ENCODE results near the gene ZFAND3. TPM values are rescaled to one million over a fixed set of nuclear protein-coding genes. Genes with fewer than 3 reads are reported as not detected.

ZFAND3 gene
- total RNA-seq, 4 donors from 2014 or later = 46.3 to 73.6 (median 49.3) TPM

GRCh38 chr6:37862992-37863391 lies 43.5 kb downstream of the ZFAND3 start:
- 88 to 100% methylated on average over 2 of the region's 2 CpGs for WGBS, 2 donors (ENCODE audit: low coverage in 1 of 2)
- TF ChIP-seq POLR2A (IDR thresholded peaks at IDR 0.05) (no peak), CTCF (IDR thresholded peaks at IDR 0.05) (no peak)
- peaks cover 0 to 59% (median 10%) of the 10 kb centered on the region in 3 donors for H3K4me1 ChIP-seq
- no peak overlapping the region for H3K27ac ChIP-seq
- no peaks in the 10 kb centered on the region for H3K36me3 ChIP-seq
- H3K27me3 ChIP-seq = no peaks in the 10 kb centered on the region
- H3K4me3 ChIP-seq = no peak overlapping the region
- H3K9me3 ChIP-seq = no peaks in the 10 kb centered on the region
- ATAC-seq = no peak

- no peak for ATAC-seq
- H3K4me3 ChIP-seq = no peak overlapping the region
- no peaks in the 10 kb centered on the region for H3K9me3 ChIP-seq
- no peaks in the 10 kb centered on the region for H3K27me3 ChIP-seq
- no peak for TF ChIP-seq POLR2AphosphoS5 (IDR thresholded peaks at IDR 0.05)
- no peak for TF ChIP-seq POLR2A (IDR thresholded peaks at IDR 0.05)
- TF ChIP-seq EP300 (IDR thresholded peaks at IDR 0.05) = no peak
- no peak for TF ChIP-seq CTCF (IDR thresholded peaks at IDR 0.05)
- H3K4me1 ChIP-seq = peaks cover 0 to 57% (median 10%) of the 10 kb centered on the region in 3 donors
- no peak overlapping the region for H3K27ac ChIP-seq
- no peaks in the 10 kb centered on the region for H3K36me3 ChIP-seq
Measured at GRCh38 chr6:37864250-37864649, 44.7 kb downstream of the ZFAND3 start.

- H3K27ac ChIP-seq = no peak overlapping the region
- H3K9me3 ChIP-seq = no peaks in the 10 kb centered on the region
- 71 to 92% methylated on average over 5 of the region's 5 CpGs for WGBS, 2 donors (ENCODE audit: low coverage in 1 of 2)
- TF ChIP-seq EP300 (IDR thresholded peaks at IDR 0.05) (no peak), POLR2A (IDR thresholded peaks at IDR 0.05) (no peak), POLR2AphosphoS5 (IDR thresholded peaks at IDR 0.05) (no peak), CTCF (IDR thresholded peaks at IDR 0.05) (no peak)
- H3K4me3 ChIP-seq = no peak overlapping the region
- no peaks in the 10 kb centered on the region for H3K27me3 ChIP-seq
- peaks cover 0 to 55% (median 10%) of the 10 kb centered on the region in 3 donors for H3K4me1 ChIP-seq
- no peak for ATAC-seq
- H3K36me3 ChIP-seq = no peaks in the 10 kb centered on the region
Measured at GRCh38 chr6:37865504-37865903, 46.0 kb downstream of the ZFAND3 start.

- 51 to 64% methylated on average over 6 of the region's 6 CpGs for WGBS, 2 donors (ENCODE audit: low coverage in 1 of 2)
- H3K36me3 ChIP-seq = no peaks in the 10 kb centered on the region
- no peak for ATAC-seq
- no peak overlapping the region for H3K27ac ChIP-seq
- H3K4me3 ChIP-seq = no peak overlapping the region
- H3K27me3 ChIP-seq = no peaks in the 10 kb centered on the region
- no peaks in the 10 kb centered on the region for H3K9me3 ChIP-seq
- TF ChIP-seq POLR2A (IDR thresholded peaks at IDR 0.05) (no peak), CTCF (IDR thresholded peaks at IDR 0.05) (no peak), EP300 (IDR thresholded peaks at IDR 0.05) (no peak), POLR2AphosphoS5 (IDR thresholded peaks at IDR 0.05) (no peak)
- peaks cover 0 to 42% (median 10%) of the 10 kb centered on the region in 3 donors for H3K4me1 ChIP-seq
Measured at GRCh38 chr6:37866590-37867507, 47.3 kb downstream of the ZFAND3 start.
